ENCODE data around the gene KCTD13.
"Not testable (repeated sequence)": the region's sequence is repeated elsewhere in the genome, so short reads cannot be mapped to it uniquely, and the experiment has no call there.

The KCTD13 gene

GRCh38 chr16:29922986-29923501 is 3.0 kb downstream of the KCTD13 start:
- Histone ChIP-seq H3K4me1 (peaks cover 40% of the 10 kb centered on the region), H3K36me3 (replicated peaks) (peaks cover 10% of the 10 kb centered on the region), H3K9me3 (no peaks in the 10 kb centered on the region), H3K27me3 (ENCODE audit: low read depth) (no peaks in the 10 kb centered on the region), H3K4me3 (no peak overlapping the region)
- in situ Hi-C loops (cut with MboI; ENCODE audit: low sequenced_read_pairs) = no loop called here
- no peak for DNase-seq (ENCODE audit: low spot score in 2 of 2)

- in situ Hi-C loops (cut with MboI; ENCODE audit: low sequenced_read_pairs) = no loop called here
- H3K27me3 ChIP-seq (ENCODE audit: low read depth) = no peaks in the 10 kb centered on the region
- no peaks in the 10 kb centered on the region for H3K9me3 ChIP-seq
- H3K4me3 ChIP-seq = no peak overlapping the region
- H3K4me1 ChIP-seq = peaks cover 40% of the 10 kb centered on the region
- peaks cover 11% of the 10 kb centered on the region for H3K36me3 ChIP-seq (replicated peaks)
- no peak for DNase-seq (ENCODE audit: low spot score in 2 of 2)
These were observed 3.7 kb downstream of the KCTD13 start for GRCh38 chr16:29922326-29922725.

- Histone ChIP-seq H3K27me3 (ENCODE audit: low read depth) (no peaks in the 10 kb centered on the region), H3K4me1 (peaks cover 30% of the 10 kb centered on the region), H3K9me3 (no peaks in the 10 kb centered on the region), H3K4me3 (no peak overlapping the region), H3K36me3 (replicated peaks) (peaks cover 11% of the 10 kb centered on the region)
- no peak for DNase-seq (ENCODE audit: low spot score in 2 of 2)
- in situ Hi-C loops (cut with MboI; ENCODE audit: low sequenced_read_pairs) = no loop called here
These were observed 5.0 kb downstream of the KCTD13 start for GRCh38 chr16:29921034-29921385.

- no peak for DNase-seq (ENCODE audit: low spot score in 2 of 2)
- in situ Hi-C loops (cut with MboI; ENCODE audit: low sequenced_read_pairs) = no loop called here
- no peaks in the 10 kb centered on the region for H3K27me3 ChIP-seq (ENCODE audit: low read depth)
- peaks cover 30% of the 10 kb centered on the region for H3K4me1 ChIP-seq
- no peaks in the 10 kb centered on the region for H3K9me3 ChIP-seq
- no peak overlapping the region for H3K4me3 ChIP-seq
- H3K36me3 ChIP-seq (replicated peaks) = peaks cover 11% of the 10 kb centered on the region
These were observed 5.6 kb downstream of the KCTD13 start for GRCh38 chr16:29920288-29921033.

- in situ Hi-C loops (cut with MboI; ENCODE audit: low sequenced_read_pairs) = no loop called here
- Histone ChIP-seq H3K27me3 (ENCODE audit: low read depth) (no peaks in the 10 kb centered on the region), H3K9me3 (no peaks in the 10 kb centered on the region), H3K4me3 (no peak overlapping the region), H3K36me3 (replicated peaks) (peaks cover 11% of the 10 kb centered on the region), H3K4me1 (peaks cover 17% of the 10 kb centered on the region)
- no peak for DNase-seq (ENCODE audit: low spot score in 2 of 2)
These were observed 9.0 kb downstream of the KCTD13 start for GRCh38 chr16:29916979-29917378.

GRCh38 chr16:29915590-29916247 is 10.3 kb downstream of the KCTD13 start:
- no peak for DNase-seq (ENCODE audit: low spot score in 2 of 2)
- Histone ChIP-seq H3K9me3 (no peaks in the 10 kb centered on the region), H3K4me1 (peaks cover 5% of the 10 kb centered on the region), H3K4me3 (no peak overlapping the region), H3K27me3 (ENCODE audit: low read depth) (no peaks in the 10 kb centered on the region), H3K36me3 (replicated peaks) (peaks cover 11% of the 10 kb centered on the region)
- in situ Hi-C loops (cut with MboI; ENCODE audit: low sequenced_read_pairs) = no loop called here

GRCh38 chr16:29913514-29913913 is 12.5 kb downstream of the KCTD13 start:
- Histone ChIP-seq H3K4me3 (no peak overlapping the region), H3K27me3 (ENCODE audit: low read depth) (no peaks in the 10 kb centered on the region), H3K9me3 (no peaks in the 10 kb centered on the region), H3K4me1 (no peaks in the 10 kb centered on the region), H3K36me3 (replicated peaks) (0 out of 2 replicates have a peak, but pooled peaks cover 3% of the 10 kb centered on the region)
- DNase-seq (ENCODE audit: low spot score in 2 of 2) = no peak
- in situ Hi-C loops (cut with MboI; ENCODE audit: low sequenced_read_pairs) = no loop called here

GRCh38 chr16:29912087-29912486 is 13.9 kb downstream of the KCTD13 start:
- no peaks in the 10 kb centered on the region for H3K4me1 ChIP-seq
- no peaks in the 10 kb centered on the region for H3K9me3 ChIP-seq
- H3K36me3 ChIP-seq (replicated peaks) = no peaks in the 10 kb centered on the region
- no peak overlapping the region for H3K4me3 ChIP-seq
- H3K27me3 ChIP-seq (ENCODE audit: low read depth) = no peaks in the 10 kb centered on the region
- no peak for DNase-seq (ENCODE audit: low spot score in 2 of 2)
- in situ Hi-C loops (cut with MboI; ENCODE audit: low sequenced_read_pairs) = no loop called here

- H3K36me3 ChIP-seq (replicated peaks) = no peaks in the 10 kb centered on the region
- H3K4me3 ChIP-seq = no peak overlapping the region
- H3K4me1 ChIP-seq = no peaks in the 10 kb centered on the region
- no peaks in the 10 kb centered on the region for H3K27me3 ChIP-seq (ENCODE audit: low read depth)
- H3K9me3 ChIP-seq = no peaks in the 10 kb centered on the region
- DNase-seq (ENCODE audit: low spot score in 2 of 2) = no peak
- in situ Hi-C loops (cut with MboI; ENCODE audit: low sequenced_read_pairs) = no loop called here
These were observed 14.4 kb downstream of the KCTD13 start for GRCh38 chr16:29911676-29912010.

- no peak for DNase-seq (ENCODE audit: low spot score in 2 of 2)
- H3K4me3 ChIP-seq = no peak overlapping the region
- H3K27me3 ChIP-seq (ENCODE audit: low read depth) = no peaks in the 10 kb centered on the region
- no peaks in the 10 kb centered on the region for H3K4me1 ChIP-seq
- in situ Hi-C loops (cut with MboI; ENCODE audit: low sequenced_read_pairs) = no loop called here
- no peaks in the 10 kb centered on the region for H3K36me3 ChIP-seq (replicated peaks)
- H3K9me3 ChIP-seq = no peaks in the 10 kb centered on the region
These were observed 15.0 kb downstream of the KCTD13 start for GRCh38 chr16:29910819-29911675.

- DNase-seq (ENCODE audit: low spot score in 2 of 2); in situ Hi-C loops (cut with MboI; ENCODE audit: low sequenced_read_pairs); H3K36me3 ChIP-seq (replicated peaks); H3K4me1 ChIP-seq; H3K27me3 ChIP-seq (ENCODE audit: low read depth); H3K4me3 ChIP-seq; H3K9me3 ChIP-seq: not testable (repeated sequence)
These were observed 16.2 kb downstream of the KCTD13 start for GRCh38 chr16:29909851-29910250.

- in situ Hi-C loops (cut with MboI; ENCODE audit: low sequenced_read_pairs) = no loop called here
- DNase-seq (ENCODE audit: low spot score in 2 of 2) = no peak
- H3K9me3 ChIP-seq = no peaks in the 10 kb centered on the region
- no peaks in the 10 kb centered on the region for H3K4me1 ChIP-seq
- H3K27me3 ChIP-seq (ENCODE audit: low read depth) = no peaks in the 10 kb centered on the region
- no peaks in the 10 kb centered on the region for H3K36me3 ChIP-seq (replicated peaks)
- H3K4me3 ChIP-seq = no peak overlapping the region
These were observed 16.6 kb downstream of the KCTD13 start for GRCh38 chr16:29909391-29909790.

- H3K36me3 ChIP-seq (replicated peaks) = no peaks in the 10 kb centered on the region
- no peak overlapping the region for H3K4me3 ChIP-seq
- in situ Hi-C loops (cut with MboI; ENCODE audit: low sequenced_read_pairs) = no loop called here
These were observed 17.3 kb downstream of the KCTD13 start for GRCh38 chr16:29908719-29909220.

GRCh38 chr16:29907973-29908372 is 18.1 kb downstream of the KCTD13 start:
- Histone ChIP-seq H3K4me3 (no peak overlapping the region), H3K27me3 (ENCODE audit: low read depth) (no peaks in the 10 kb centered on the region), H3K36me3 (replicated peaks) (no peaks in the 10 kb centered on the region), H3K9me3 (no peaks in the 10 kb centered on the region), H3K4me1 (no peaks in the 10 kb centered on the region)
- DNase-seq (ENCODE audit: low spot score in 2 of 2) = no peak
- in situ Hi-C loops (cut with MboI; ENCODE audit: low sequenced_read_pairs) = no loop called here

More at GRCh38 chr16:29908719-29909220, 17.3 kb downstream of the KCTD13 start:
- DNase-seq (ENCODE audit: low spot score in 2 of 2) = no peak
- Histone ChIP-seq H3K4me1 (no peaks in the 10 kb centered on the region), H3K27me3 (ENCODE audit: low read depth) (no peaks in the 10 kb centered on the region), H3K9me3 (no peaks in the 10 kb centered on the region)

All from HAP-1 (cell line).